ENCODE data around the gene TRMT44.
A peak's percentile ranks its signal among the peaks of the same experiment; 100 is the strongest.
"Not testable (repeated sequence)": the region's sequence is repeated elsewhere in the genome, so short reads cannot be mapped to it uniquely, and the experiment has no call there.

The TRMT44 gene

DNA sequence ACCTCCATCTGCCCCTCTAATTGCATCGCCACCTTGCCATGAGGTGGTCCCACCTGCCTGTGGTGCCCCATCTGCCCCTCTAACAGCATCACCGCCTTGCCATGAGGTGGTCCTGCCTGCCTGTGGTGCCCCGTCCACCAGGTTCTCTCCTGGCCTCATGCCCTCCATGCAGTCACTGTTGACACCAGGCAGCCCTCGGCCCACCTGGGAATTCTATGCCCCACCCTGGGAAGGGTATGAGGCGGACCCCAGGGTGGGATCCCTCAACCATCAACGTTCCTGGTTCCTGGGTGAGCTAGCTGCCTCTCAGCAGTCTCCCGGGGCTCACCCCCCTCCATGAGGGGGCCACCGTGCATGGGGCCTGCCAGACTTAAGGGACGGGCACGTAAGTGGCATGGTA lies 38.9 kb upstream of the TRMT44 start:
- ATAC-seq (replicated peaks) (no peak), DNase-seq (no peak)
- Mint-ChIP-seq H3K9me3 (no peaks in the 10 kb centered on the region), H3K4me1 (ENCODE audit: low read depth in 2 of 2) (peaks cover 0 to 5% of the 10 kb centered on the region in 2 donors), H3K36me3 (ENCODE audit: insufficient read depth) (peaks cover 16% of the 10 kb centered on the region), H3K27ac (peak overlapping the region in 1 of 2 donors; percentile 57), H3K27me3 (no peaks in the 10 kb centered on the region), H3K4me3 (no peak overlapping the region)

DNA sequence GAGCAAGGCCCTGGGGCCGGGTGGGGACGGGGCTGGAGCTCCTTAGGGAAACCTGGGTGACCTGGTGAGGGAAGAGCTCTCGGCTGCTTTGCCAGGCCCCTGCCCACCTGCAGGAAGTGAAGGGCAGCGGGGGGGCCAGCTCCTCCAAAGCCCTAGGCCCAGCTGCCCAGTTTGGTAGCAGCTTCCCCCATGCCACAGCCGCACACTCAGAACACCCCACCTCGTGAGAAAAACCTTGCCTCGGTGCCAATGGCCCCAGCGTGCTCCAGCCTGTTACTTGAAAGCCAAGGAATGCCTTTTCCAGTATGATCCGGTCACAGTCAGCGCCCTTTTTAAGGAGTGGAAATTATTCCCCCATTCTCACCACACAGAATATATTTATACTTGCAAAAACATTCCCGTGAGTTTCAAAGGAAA lies 38.4 kb upstream of the TRMT44 start:
- H3K27me3 Mint-ChIP-seq: no peaks in the 10 kb centered on the region
- peaks cover 16% of the 10 kb centered on the region for H3K36me3 Mint-ChIP-seq (ENCODE audit: insufficient read depth)
- ATAC-seq (replicated peaks) (no peak), DNase-seq (no peak)
- H3K9me3 Mint-ChIP-seq: no peaks in the 10 kb centered on the region
- peak overlapping the region in 1 of 2 donors; percentile 51 for H3K27ac Mint-ChIP-seq
- H3K4me1 Mint-ChIP-seq (ENCODE audit: low read depth in 2 of 2): peaks cover 0 to 5% of the 10 kb centered on the region in 2 donors
- no peak overlapping the region for H3K4me3 Mint-ChIP-seq

DNA sequence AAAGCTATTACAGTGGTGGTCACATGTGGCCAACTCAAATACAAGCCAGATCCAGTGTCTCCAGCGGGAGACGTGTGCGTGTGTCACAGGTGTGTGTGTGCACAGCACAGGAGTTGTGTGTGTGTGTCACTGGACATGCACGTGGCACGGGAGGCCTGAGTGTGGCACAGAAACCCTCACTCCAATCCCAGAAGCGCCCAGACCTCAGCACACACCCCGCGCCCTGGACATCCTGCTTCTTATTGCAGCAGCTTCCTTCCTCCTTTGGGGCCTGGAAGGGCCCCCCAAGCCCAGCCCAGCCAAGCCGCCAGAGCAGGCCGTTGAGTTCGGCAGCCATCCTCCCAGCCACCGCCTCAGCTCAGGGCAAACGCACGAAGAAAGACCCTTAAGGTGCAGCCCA lies 37.9 kb upstream of the TRMT44 start:
- no peak overlapping the region for H3K4me3 Mint-ChIP-seq
- DNase-seq: no peak
- H3K4me1 Mint-ChIP-seq (ENCODE audit: low read depth in 2 of 2): peaks cover 0 to 5% of the 10 kb centered on the region in 2 donors

DNA sequence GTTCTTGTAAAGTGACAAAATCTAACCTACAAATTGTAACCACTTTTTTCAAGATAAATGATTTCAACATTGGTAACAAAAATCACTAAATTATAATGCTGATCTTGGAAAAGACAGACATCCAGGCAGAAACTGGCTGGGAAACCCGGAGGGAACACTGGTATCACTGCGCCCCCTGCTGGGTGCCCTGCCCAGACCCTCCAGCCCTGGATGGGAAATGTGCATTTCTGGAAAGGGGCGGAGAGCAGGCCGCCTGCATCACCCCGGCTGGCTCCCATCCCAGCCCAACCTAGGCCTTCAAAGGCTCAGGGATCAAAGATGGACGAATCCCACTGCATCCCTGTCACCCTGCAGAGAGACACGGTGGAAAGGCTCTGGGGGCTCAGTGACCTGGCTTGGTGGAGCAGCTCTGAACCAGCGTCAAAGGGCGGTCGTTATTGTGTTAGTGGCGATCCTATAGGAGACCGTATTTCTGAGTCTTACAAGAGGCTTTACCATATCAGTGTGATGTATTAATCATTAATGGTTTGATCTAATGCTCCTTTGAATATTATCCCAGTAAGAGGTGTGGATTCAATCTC lies 37.3 kb upstream of the TRMT44 start:
- Mint-ChIP-seq H3K27me3 (no peaks in the 10 kb centered on the region), H3K36me3 (ENCODE audit: insufficient read depth) (peaks cover 20% of the 10 kb centered on the region), H3K4me3 (no peak overlapping the region), H3K9me3 (no peaks in the 10 kb centered on the region), H3K27ac (peak overlapping the region in 1 of 2 donors; percentile 51), H3K4me1 (ENCODE audit: low read depth in 2 of 2) (peaks cover 0 to 5% of the 10 kb centered on the region in 2 donors)
- ATAC-seq (replicated peaks) (peak; percentile 56), DNase-seq (peak; percentile 33 to 43 (median 37))

More for the DNA sequence above, 37.9 kb upstream of the TRMT44 start:
- H3K27me3 Mint-ChIP-seq: no peaks in the 10 kb centered on the region
- H3K36me3 Mint-ChIP-seq (ENCODE audit: insufficient read depth): peaks cover 20% of the 10 kb centered on the region
- no peaks in the 10 kb centered on the region for H3K9me3 Mint-ChIP-seq
- ATAC-seq (replicated peaks): no peak
- peak overlapping the region in 1 of 2 donors; percentile 51 for H3K27ac Mint-ChIP-seq

DNA sequence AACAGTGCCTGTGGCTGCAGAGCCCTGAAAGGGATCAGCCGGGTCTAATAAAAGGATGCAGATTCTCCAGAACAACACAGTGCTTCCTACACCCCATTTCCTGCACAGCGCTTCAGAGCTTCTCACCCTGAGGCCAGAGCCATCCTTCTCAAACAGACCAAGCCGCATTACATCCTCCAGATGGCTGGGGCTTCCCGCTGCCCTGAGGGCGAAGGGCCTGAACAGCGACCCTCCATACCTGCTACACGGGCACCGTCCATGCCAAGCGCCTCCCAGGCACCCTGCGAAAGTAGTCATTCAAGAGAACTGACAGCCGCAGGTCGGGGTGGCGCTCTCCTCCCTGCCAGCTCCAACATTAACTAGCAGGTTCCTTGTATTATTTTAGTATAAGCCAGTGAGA lies 36.6 kb upstream of the TRMT44 start:
- no peaks in the 10 kb centered on the region for H3K27me3 Mint-ChIP-seq
- H3K36me3 Mint-ChIP-seq (ENCODE audit: insufficient read depth): peaks cover 18% of the 10 kb centered on the region
- H3K4me1 Mint-ChIP-seq (ENCODE audit: low read depth in 2 of 2): peaks cover 2 to 6% of the 10 kb centered on the region in 2 donors
- ATAC-seq (replicated peaks): no peak
- no peak overlapping the region for H3K4me3 Mint-ChIP-seq
- no peaks in the 10 kb centered on the region for H3K9me3 Mint-ChIP-seq
- H3K27ac Mint-ChIP-seq: no peak overlapping the region
- DNase-seq: no peak

DNA sequence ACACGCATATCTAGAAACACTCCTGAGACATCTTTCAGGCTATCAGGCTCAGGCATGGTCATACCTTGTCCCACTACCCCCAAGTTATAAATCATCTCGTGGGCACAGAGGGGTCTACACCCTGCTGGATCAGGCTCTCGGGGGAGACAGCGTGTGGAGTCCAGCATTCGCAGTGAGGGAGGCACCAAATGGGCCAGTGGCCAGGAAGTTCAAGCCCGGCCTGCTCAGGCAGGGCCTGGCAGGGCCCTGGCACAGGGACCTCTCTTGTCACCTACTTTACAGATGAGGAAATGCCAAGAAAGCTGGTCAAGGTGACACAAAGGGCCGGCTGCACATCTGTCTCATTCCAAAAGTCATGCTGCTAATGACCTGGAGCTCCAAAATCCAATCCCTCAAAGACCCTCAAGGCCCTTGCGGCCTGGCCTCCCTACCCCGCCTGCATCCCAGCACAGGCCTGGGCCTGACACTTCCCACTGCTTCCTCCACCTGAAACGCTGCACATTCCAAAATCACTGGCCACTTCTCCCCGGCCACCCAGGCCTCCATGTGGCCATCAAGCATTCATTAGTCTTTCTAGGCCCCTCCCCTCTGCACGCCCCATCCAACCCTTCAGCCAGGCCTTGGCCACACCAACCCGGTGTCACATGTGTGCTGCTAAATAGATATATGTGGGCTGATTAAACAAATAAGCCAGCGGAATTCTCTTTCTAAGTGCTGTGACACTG lies 35.6 kb upstream of the TRMT44 start:
- no peak overlapping the region for H3K4me3 Mint-ChIP-seq
- no peaks in the 10 kb centered on the region for H3K27me3 Mint-ChIP-seq
- no peaks in the 10 kb centered on the region for H3K9me3 Mint-ChIP-seq
- H3K4me1 Mint-ChIP-seq (ENCODE audit: low read depth in 2 of 2): peaks cover 12 to 16% of the 10 kb centered on the region in 2 donors
- no peak for ATAC-seq (replicated peaks)
- H3K27ac Mint-ChIP-seq: peak overlapping the region in 1 of 2 donors; percentile 49
- H3K36me3 Mint-ChIP-seq (ENCODE audit: insufficient read depth): peaks cover 28% of the 10 kb centered on the region
- no peak for DNase-seq

DNA sequence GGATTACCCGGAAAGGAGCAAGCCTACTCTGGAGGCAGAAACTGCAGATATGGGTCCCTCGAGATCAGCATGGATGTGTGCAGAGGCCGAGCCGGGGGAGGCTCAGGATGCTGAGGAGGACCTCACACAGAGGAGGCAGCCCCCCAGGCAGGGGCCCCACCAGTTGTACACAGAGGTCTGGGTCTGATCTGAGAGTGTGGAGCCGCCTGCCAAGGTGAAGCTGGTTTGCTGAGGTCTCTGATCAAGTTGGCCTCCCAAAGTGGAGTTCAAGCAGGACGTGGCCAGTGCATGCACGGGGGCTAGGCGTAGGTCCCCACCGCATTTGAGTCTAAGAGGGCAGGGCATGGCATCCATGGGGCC lies 35.1 kb upstream of the TRMT44 start:
- ATAC-seq (replicated peaks) (no peak), DNase-seq (no peak)
- H3K27ac Mint-ChIP-seq: peak overlapping the region in 1 of 2 donors; percentile 49
- H3K36me3 Mint-ChIP-seq (ENCODE audit: insufficient read depth): peaks cover 28% of the 10 kb centered on the region
- H3K9me3 Mint-ChIP-seq: no peaks in the 10 kb centered on the region
- H3K4me3 Mint-ChIP-seq: no peak overlapping the region
- H3K27me3 Mint-ChIP-seq: no peaks in the 10 kb centered on the region
- peaks cover 17 to 21% of the 10 kb centered on the region in 2 donors for H3K4me1 Mint-ChIP-seq (ENCODE audit: low read depth in 2 of 2)

DNA sequence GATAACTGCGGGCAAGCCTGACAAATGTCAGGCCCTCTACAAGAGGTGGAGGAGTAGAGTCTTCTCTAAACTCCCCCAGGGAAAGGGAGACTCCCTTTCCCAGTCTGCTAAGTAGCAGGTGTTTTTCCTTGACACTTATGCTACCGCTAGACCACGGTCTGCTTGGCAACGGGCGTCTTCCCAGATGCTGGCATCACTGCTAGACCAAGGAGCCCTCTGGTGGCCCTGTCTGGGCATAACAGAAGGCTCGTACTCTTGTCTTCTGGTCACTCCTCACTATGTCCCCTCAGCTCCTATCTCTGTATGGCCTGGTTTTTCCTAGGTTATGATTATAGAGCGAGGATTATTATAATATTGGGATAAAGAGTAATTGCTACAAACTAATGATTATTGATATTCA lies 33.7 kb upstream of the TRMT44 start:
- H3K9me3 Mint-ChIP-seq; ATAC-seq (replicated peaks); H3K27me3 Mint-ChIP-seq; DNase-seq; H3K4me3 Mint-ChIP-seq; H3K27ac Mint-ChIP-seq: not testable (repeated sequence)
- peaks cover 21 to 25% of the 10 kb centered on the region in 2 donors for H3K4me1 Mint-ChIP-seq (ENCODE audit: low read depth in 2 of 2)
- peaks cover 28% of the 10 kb centered on the region for H3K36me3 Mint-ChIP-seq (ENCODE audit: insufficient read depth)

DNA sequence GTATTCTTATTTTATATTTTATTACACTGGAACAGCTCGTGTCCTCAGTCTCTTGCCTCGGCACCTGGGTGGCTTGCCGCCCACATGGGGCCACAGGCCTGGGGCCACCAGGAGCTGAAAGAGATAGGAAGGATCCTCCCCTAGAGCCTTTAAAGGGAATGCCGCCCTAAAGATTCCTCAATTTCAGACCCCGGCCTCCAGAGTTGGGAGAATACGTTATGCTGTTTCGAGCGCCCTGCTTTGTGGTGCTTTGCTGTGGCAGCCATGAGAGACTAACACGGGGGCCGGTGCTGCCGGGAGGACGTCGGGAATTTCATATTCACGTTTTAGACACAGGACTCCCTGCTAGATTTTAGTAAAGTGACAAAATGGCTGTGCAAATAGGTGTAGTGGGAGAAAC lies 33.3 kb upstream of the TRMT44 start:
- H3K27ac Mint-ChIP-seq: no peak overlapping the region
- no peak for DNase-seq
- no peak for ATAC-seq (replicated peaks)
- H3K27me3 Mint-ChIP-seq: no peaks in the 10 kb centered on the region
- no peaks in the 10 kb centered on the region for H3K9me3 Mint-ChIP-seq
- peaks cover 28% of the 10 kb centered on the region for H3K36me3 Mint-ChIP-seq (ENCODE audit: insufficient read depth)
- H3K4me3 Mint-ChIP-seq: no peak overlapping the region
- peaks cover 21 to 25% of the 10 kb centered on the region in 2 donors for H3K4me1 Mint-ChIP-seq (ENCODE audit: low read depth in 2 of 2)

DNA sequence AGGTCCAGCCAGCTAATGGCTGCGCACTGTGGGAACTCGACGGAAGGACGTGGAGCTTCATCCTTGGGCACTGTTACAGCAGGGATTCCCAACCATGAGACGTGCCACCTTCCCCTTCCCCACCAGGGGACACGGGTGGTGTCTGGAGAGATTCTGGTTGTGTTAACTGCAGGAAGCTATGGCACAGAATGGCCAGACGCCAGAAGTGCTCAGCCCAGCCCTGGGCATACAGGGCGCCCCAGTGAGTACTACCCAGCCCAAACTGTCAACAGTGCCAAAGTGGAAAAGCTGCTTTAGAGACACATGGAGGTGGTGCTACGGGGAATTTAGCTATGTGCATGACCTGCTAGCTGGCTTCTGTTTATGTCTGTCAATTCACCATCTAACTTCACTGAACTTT lies 32.8 kb upstream of the TRMT44 start:
- no peaks in the 10 kb centered on the region for H3K27me3 Mint-ChIP-seq

DNA sequence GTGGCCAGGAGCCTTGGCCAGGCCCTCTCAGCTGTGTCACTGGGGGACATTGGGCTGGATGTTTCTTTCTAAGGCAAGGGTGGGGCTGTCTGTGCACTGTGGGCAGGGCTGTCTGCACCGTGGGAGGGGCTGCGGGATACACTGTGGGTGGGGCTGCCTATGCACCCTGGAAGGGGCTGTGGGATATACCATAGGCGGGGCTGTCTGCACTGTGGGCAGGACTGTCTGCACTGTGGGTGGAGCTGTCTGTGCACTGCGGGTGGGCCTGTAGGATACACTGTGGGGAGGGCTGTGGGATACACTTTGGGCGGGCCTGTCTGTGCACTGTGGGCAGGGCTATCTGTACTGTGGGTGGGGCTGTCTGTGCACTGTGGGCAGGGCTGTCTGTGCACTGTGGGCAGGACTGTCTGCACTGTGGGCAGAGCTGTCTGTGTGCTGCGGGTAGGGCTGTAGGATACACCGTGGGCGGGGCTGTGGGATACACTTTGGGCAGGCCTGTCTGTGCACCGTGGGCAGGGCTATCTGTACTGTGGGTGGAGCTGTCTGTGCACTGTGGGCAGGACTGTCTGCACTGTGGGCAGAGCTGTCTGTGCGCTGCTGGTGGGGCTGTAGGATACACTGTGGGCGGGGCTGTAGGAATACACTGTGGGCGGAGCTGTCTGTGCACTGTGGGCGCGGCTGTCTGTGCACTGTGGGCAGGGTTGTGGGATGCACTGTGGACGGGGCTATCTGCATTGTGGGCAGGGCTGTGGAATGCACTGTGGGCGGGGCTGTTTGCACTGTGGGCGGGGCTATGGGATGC lies 31.1 kb upstream of the TRMT44 start:
- peak overlapping the region; percentile 1 to 38 for H3K4me3 Mint-ChIP-seq
- H3K4me1 Mint-ChIP-seq (ENCODE audit: low read depth in 2 of 2): peaks cover 26 to 30% of the 10 kb centered on the region in 2 donors
- H3K27ac Mint-ChIP-seq: peak overlapping the region; percentile 76 to 90
- DNase-seq: peak; percentile 86 to 90 (median 88)
- ATAC-seq (replicated peaks): peak; percentile 81
- H3K36me3 Mint-ChIP-seq (ENCODE audit: insufficient read depth): peaks cover 34% of the 10 kb centered on the region
- no peaks in the 10 kb centered on the region for H3K27me3 Mint-ChIP-seq
- H3K9me3 Mint-ChIP-seq: no peaks in the 10 kb centered on the region

More for the DNA sequence above, 32.8 kb upstream of the TRMT44 start:
- ATAC-seq (replicated peaks) (no peak), DNase-seq (no peak)
- Mint-ChIP-seq H3K4me3 (no peak overlapping the region), H3K4me1 (ENCODE audit: low read depth in 2 of 2) (peaks cover 21 to 25% of the 10 kb centered on the region in 2 donors), H3K36me3 (ENCODE audit: insufficient read depth) (peaks cover 28% of the 10 kb centered on the region), H3K9me3 (no peaks in the 10 kb centered on the region), H3K27ac (peak overlapping the region; percentile 26 to 90)

DNA sequence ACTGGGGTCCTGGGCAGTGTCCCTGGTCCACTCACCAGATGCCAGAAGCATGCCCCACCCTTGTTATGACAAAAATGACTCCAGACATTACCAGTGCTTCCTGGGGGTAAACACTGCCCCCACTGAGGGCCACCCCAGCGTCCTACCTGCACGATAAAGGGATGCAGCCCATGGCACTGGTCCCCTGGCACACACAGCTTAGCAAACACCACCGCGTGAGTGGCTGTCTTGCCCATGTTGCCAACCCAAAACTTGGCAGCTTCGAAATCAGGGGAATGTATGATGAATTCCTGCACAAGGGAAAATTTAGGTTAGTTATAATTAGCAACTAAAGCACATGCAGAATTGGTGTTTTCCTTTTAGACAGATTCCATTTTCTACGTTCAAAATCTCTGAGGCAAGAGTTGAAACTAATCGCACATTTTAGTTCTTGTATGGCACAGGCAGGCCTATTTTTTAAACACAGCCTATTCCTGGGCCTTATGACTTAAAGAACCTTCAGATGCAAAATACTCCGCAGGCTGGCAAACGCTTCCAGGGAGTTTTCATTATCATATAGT lies 30.4 kb upstream of the TRMT44 start:
- Mint-ChIP-seq H3K4me1 (ENCODE audit: low read depth in 2 of 2) (peaks cover 28 to 36% of the 10 kb centered on the region in 2 donors), H3K4me3 (peak overlapping the region; percentile 1 to 38), H3K27me3 (no peaks in the 10 kb centered on the region), H3K36me3 (ENCODE audit: insufficient read depth) (peaks cover 35% of the 10 kb centered on the region), H3K9me3 (no peaks in the 10 kb centered on the region), H3K27ac (peak overlapping the region; percentile 76 to 90)
- ATAC-seq (replicated peaks): no peak
- no peak for DNase-seq

DNA sequence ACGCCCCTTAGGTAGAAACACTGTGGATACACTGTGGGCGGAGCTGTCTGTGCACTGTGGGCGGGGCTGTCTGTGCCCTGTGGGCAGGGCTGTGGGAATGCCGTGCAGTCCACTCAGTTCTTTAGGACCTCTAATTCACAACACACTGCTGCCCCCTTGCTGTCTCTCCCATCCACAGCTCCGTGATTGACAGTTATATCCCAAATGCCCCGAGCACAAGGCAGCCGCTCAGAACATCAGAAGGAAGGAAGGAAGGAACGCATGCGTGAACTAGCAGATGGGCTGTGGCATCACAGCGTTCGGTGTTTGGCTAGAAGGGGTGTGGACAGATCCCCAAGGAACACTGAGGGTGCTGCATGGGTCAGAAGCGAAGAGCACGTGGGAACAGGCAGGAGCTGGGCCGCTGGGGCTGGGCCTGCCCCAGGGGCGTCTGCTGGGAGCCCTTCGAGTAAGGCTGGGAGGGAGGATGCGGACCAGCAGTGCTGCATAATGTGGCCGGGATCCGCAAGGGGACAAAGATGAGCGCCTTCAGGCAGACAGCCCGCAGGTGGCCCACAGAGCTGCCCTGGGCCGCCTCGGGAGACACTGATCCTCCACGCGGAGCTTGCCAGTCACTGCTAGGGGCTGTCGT lies 29.8 kb upstream of the TRMT44 start:
- no peaks in the 10 kb centered on the region for H3K27me3 Mint-ChIP-seq
- ATAC-seq (replicated peaks) (no peak), DNase-seq (no peak)
- peaks cover 34% of the 10 kb centered on the region for H3K36me3 Mint-ChIP-seq (ENCODE audit: insufficient read depth)
- no peaks in the 10 kb centered on the region for H3K9me3 Mint-ChIP-seq
- no peak overlapping the region for H3K4me3 Mint-ChIP-seq
- H3K27ac Mint-ChIP-seq: peak overlapping the region; percentile 76 to 90
- H3K4me1 Mint-ChIP-seq (ENCODE audit: low read depth in 2 of 2): peaks cover 28 to 36% of the 10 kb centered on the region in 2 donors
